A549 (cell line): ENCODE measurements around the gene CADM1.

Source experiments
- CHD2 ChIP-seq: fragments of 150-350 bp; IDR thresholded peaks from 2 replicates; pipeline ENCODE4 v1.6.1; 2014; ENCODE audit warnings: low read length; ENCODE audit not compliant: partially characterized antibody
- EHF ChIP-seq: fragments of 250-450 bp; sonication (Bioruptor Pico); IDR thresholded peaks from 2 replicates; pipeline ENCODE4 v1.5.0; 2020; ENCODE audit warnings: mild to moderate bottlenecking
- JUN ChIP-seq, 2 experiments: fragments of >200 bp; sonication (Bioruptor Twin); formaldehyde crosslinking; IDR thresholded peaks; 2 replicates in 1 of 2; 3 replicates in 1 of 2; pipeline ENCODE4 v1.6.1; 2016 to 2017
- MAFK ChIP-seq: fragments of 450-650 bp; IDR thresholded peaks from 2 replicates; pipeline ENCODE4 v1.6.1; 2014; ENCODE audit not compliant: partially characterized antibody
- POLR2A ChIP-seq: IDR thresholded peaks from 2 replicates; pipeline ENCODE4 v1.6.1; 2012; ENCODE audit warnings: mild to moderate bottlenecking, low read length
- RAD21 ChIP-seq, 2 experiments: fragments of >200 bp in 1 of 2; sonication (Bioruptor Twin) in 1 of 2; formaldehyde crosslinking in 1 of 2; IDR thresholded peaks in 1 of 2; conservative IDR thresholded peaks in 1 of 2; 2 replicates in 1 of 2; 3 replicates in 1 of 2; pipeline ENCODE4 v1.6.1; 2012 to 2018; ENCODE audit warnings: inconsistent platforms in 1 of 2
- RNF2 ChIP-seq: fragments of 200-600 bp; sonication (generic); IDR thresholded peaks from 2 replicates; pipeline ENCODE4 v1.6.1; 2016; ENCODE audit warnings: low read depth, mild to moderate bottlenecking, antibody characterized with exemption, moderate library complexity, borderline replicate concordance
- SREBF2 ChIP-seq: fragments of 450-650 bp; IDR thresholded peaks from 2 replicates; pipeline ENCODE4 v1.6.1; 2014; ENCODE audit warnings: mild to moderate bottlenecking, moderate library complexity
- TF ChIP-seq, protein P1 (sequence below): fragments of >200 bp; sonication (Bioruptor Twin); formaldehyde crosslinking; IDR thresholded peaks from 3 replicates; pipeline ENCODE4 v1.5.1; 2016
- TF ChIP-seq, protein P2 (sequence below): fragments of 450-650 bp; IDR thresholded peaks from 2 replicates; pipeline ENCODE4 v1.6.1; 2014; ENCODE audit warnings: antibody characterized with exemption
- TF ChIP-seq, protein P3 (sequence below): IDR thresholded peaks from 2 replicates; pipeline ENCODE4 v1.6.1; 2012
- TF ChIP-seq, protein P4 (sequence below): fragments of 200-600 bp; sonication (generic); IDR thresholded peaks from 2 replicates; pipeline ENCODE4 v1.6.1; 2016; ENCODE audit warnings: antibody characterized with exemption, mild to moderate bottlenecking, moderate library complexity

DNA sequence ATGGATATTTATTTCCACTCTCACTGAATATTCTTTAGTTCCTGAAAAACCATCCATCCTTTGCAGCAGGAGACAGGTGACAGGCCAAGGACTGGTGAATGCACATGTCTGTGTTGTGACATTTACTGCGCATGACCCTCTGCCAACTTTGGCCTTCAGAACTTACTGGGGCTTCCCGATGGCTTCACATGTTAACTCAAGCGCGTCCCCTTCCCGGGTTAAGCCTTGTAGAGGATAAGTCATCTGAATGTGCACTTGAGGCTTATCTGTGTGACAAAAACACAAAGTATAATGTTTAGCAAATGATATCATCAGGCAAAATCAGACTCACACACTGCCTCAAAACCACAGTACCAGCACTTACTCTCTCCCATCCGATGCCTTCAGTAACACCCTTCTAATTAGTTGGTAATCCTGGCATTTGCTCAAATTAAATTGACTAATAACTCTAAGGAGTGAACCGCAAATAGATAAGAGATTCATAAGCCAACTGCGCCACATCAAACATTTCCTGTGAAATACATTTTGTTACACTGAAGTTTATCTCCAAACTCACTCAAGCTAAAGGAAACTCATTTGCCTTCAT is 286.4 kb downstream of the CADM1 start:
- TF ChIP-seq, protein P1, sequence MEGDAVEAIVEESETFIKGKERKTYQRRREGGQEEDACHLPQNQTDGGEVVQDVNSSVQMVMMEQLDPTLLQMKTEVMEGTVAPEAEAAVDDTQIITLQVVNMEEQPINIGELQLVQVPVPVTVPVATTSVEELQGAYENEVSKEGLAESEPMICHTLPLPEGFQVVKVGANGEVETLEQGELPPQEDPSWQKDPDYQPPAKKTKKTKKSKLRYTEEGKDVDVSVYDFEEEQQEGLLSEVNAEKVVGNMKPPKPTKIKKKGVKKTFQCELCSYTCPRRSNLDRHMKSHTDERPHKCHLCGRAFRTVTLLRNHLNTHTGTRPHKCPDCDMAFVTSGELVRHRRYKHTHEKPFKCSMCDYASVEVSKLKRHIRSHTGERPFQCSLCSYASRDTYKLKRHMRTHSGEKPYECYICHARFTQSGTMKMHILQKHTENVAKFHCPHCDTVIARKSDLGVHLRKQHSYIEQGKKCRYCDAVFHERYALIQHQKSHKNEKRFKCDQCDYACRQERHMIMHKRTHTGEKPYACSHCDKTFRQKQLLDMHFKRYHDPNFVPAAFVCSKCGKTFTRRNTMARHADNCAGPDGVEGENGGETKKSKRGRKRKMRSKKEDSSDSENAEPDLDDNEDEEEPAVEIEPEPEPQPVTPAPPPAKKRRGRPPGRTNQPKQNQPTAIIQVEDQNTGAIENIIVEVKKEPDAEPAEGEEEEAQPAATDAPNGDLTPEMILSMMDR, result no peak
- TF ChIP-seq JUN (IDR thresholded peaks at IDR 0.05) (no peak), CHD2 (no peak), SREBF2 (no peak), MAFK (no peak), POLR2A (no peak), RNF2 (no peak), RAD21 (conservative IDR thresholded peaks at IDR 0.05 in 1 of 2, IDR thresholded peaks at IDR 0.05 in 1 of 2) (no peak), EHF (CRISPR knock-in tag) (no peak)
- TF ChIP-seq, protein P2, sequence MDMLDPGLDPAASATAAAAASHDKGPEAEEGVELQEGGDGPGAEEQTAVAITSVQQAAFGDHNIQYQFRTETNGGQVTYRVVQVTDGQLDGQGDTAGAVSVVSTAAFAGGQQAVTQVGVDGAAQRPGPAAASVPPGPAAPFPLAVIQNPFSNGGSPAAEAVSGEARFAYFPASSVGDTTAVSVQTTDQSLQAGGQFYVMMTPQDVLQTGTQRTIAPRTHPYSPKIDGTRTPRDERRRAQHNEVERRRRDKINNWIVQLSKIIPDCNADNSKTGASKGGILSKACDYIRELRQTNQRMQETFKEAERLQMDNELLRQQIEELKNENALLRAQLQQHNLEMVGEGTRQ, result no peak
- TF ChIP-seq, protein P3, sequence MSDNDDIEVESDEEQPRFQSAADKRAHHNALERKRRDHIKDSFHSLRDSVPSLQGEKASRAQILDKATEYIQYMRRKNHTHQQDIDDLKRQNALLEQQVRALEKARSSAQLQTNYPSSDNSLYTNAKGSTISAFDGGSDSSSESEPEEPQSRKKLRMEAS, result no peak
- TF ChIP-seq, protein P4, sequence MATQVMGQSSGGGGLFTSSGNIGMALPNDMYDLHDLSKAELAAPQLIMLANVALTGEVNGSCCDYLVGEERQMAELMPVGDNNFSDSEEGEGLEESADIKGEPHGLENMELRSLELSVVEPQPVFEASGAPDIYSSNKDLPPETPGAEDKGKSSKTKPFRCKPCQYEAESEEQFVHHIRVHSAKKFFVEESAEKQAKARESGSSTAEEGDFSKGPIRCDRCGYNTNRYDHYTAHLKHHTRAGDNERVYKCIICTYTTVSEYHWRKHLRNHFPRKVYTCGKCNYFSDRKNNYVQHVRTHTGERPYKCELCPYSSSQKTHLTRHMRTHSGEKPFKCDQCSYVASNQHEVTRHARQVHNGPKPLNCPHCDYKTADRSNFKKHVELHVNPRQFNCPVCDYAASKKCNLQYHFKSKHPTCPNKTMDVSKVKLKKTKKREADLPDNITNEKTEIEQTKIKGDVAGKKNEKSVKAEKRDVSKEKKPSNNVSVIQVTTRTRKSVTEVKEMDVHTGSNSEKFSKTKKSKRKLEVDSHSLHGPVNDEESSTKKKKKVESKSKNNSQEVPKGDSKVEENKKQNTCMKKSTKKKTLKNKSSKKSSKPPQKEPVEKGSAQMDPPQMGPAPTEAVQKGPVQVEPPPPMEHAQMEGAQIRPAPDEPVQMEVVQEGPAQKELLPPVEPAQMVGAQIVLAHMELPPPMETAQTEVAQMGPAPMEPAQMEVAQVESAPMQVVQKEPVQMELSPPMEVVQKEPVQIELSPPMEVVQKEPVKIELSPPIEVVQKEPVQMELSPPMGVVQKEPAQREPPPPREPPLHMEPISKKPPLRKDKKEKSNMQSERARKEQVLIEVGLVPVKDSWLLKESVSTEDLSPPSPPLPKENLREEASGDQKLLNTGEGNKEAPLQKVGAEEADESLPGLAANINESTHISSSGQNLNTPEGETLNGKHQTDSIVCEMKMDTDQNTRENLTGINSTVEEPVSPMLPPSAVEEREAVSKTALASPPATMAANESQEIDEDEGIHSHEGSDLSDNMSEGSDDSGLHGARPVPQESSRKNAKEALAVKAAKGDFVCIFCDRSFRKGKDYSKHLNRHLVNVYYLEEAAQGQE, result no peak
